ENCODE results near the gene LRRC74B. TPM values are rescaled to one million over a fixed set of nuclear protein-coding genes. Genes with fewer than 3 reads are reported as not detected.
"Not testable (repeated sequence)": the region's sequence is repeated elsewhere in the genome, so short reads cannot be mapped to it uniquely, and the experiment has no call there.

The LRRC74B gene
- total RNA-seq, 1 experiment from 2014 or later, result not detected

- DNase-seq (ENCODE audit: low read depth), result no peak
These were observed 9.2 kb downstream of the LRRC74B start for GRCh38 chr22:21054714-21055563.

- no peak for DNase-seq (ENCODE audit: low read depth)
These were observed 9.8 kb downstream of the LRRC74B start for GRCh38 chr22:21055564-21055834.

GRCh38 chr22:21055880-21056319 lies 10.2 kb downstream of the LRRC74B start:
- no peak for DNase-seq (ENCODE audit: low read depth)

- DNase-seq (ENCODE audit: low read depth), result not testable (repeated sequence)
These were observed 14.6 kb downstream of the LRRC74B start for GRCh38 chr22:21060363-21060762.

GRCh38 chr22:21061660-21062321 lies 16.0 kb downstream of the LRRC74B start:
- not testable (repeated sequence) for DNase-seq (ENCODE audit: low read depth)

GRCh38 chr22:21064425-21064824 lies 18.7 kb downstream of the LRRC74B start:
- not testable (repeated sequence) for DNase-seq (ENCODE audit: low read depth)

GRCh38 chr22:21064917-21065864 lies 19.4 kb downstream of the LRRC74B start:
- DNase-seq (ENCODE audit: low read depth), result no peak

GRCh38 chr22:21067075-21067900 lies 21.5 kb downstream of the LRRC74B start:
- DNase-seq (ENCODE audit: low read depth), result no peak

GRCh38 chr22:21067901-21068680 lies 22.3 kb downstream of the LRRC74B start:
- DNase-seq (ENCODE audit: low read depth), result peak; percentile 15

- no peak for DNase-seq (ENCODE audit: low read depth)
These were observed 23.0 kb downstream of the LRRC74B start for GRCh38 chr22:21068681-21069276.

GRCh38 chr22:21069375-21069774 lies 23.6 kb downstream of the LRRC74B start:
- DNase-seq (ENCODE audit: low read depth), result no peak

GRCh38 chr22:21070690-21071615 lies 25.2 kb downstream of the LRRC74B start:
- no peak for DNase-seq (ENCODE audit: low read depth)

GRCh38 chr22:21071796-21072195 lies 26.1 kb downstream of the LRRC74B start:
- not testable (repeated sequence) for DNase-seq (ENCODE audit: low read depth)

GRCh38 chr22:21073023-21073422 lies 27.3 kb downstream of the LRRC74B start:
- DNase-seq (ENCODE audit: low read depth), result no peak

- no peak for DNase-seq (ENCODE audit: low read depth)
These were observed 27.7 kb downstream of the LRRC74B start for GRCh38 chr22:21073482-21073881.

GRCh38 chr22:21074102-21074715 lies 28.5 kb downstream of the LRRC74B start:
- peak; percentile 91 for DNase-seq (ENCODE audit: low read depth)

GRCh38 chr22:21075516-21076138 lies 29.9 kb downstream of the LRRC74B start:
- no peak for DNase-seq (ENCODE audit: low read depth)
